GM06990 (cell line): ENCODE measurements around the gene LARGE1.

ENCODE experiments used
- DNase-seq: peaks from one replicate; pipeline ENCODE4 v3.0.0-alpha.2; 2011; ENCODE audit not compliant: insufficient read length; ENCODE audit errors: extremely low read depth
- H3K27me3 ChIP-seq: replicated peaks from 2 replicates; pipeline ENCODE4 v1.6.0; 2011; ENCODE audit warnings: low read length; ENCODE audit not compliant: control insufficient read depth, insufficient read depth
- H3K36me3 ChIP-seq: 2 replicates; pipeline ENCODE4 v1.5.1; 2011; ENCODE audit warnings: low read length; ENCODE audit not compliant: control insufficient read depth, insufficient read depth
- H3K4me3 ChIP-seq: replicated peaks from 2 replicates; pipeline ENCODE4 v1.5.1; 2011; ENCODE audit warnings: low read depth, mild to moderate bottlenecking, control low read depth, low read length
- CTCF ChIP-seq: IDR thresholded peaks from 2 replicates; pipeline ENCODE4 v1.5.1; 2011; ENCODE audit warnings: low read length, control low read depth, mild to moderate bottlenecking, inconsistent platforms; ENCODE audit not compliant: insufficient read depth, poor library complexity, severe bottlenecking

The LARGE1 gene

GRCh38 chr22:33697640-33698039, 222.6 kb downstream of the LARGE1 start:
- no peaks in the 10 kb centered on the region for H3K36me3 ChIP-seq
- no peak for TF ChIP-seq CTCF

GRCh38 chr22:33691057-33691630, 229.1 kb downstream of the LARGE1 start:
- DNase-seq = no peak
- Histone ChIP-seq H3K36me3 (no peaks in the 10 kb centered on the region), H3K4me3 (no peak overlapping the region), H3K27me3 (no peaks in the 10 kb centered on the region)
- no peak for TF ChIP-seq CTCF

More at GRCh38 chr22:33697640-33698039, 222.6 kb downstream of the LARGE1 start:
- DNase-seq = no peak
- Histone ChIP-seq H3K4me3 (no peak overlapping the region), H3K27me3 (no peaks in the 10 kb centered on the region)

- DNase-seq = no peak
- no peak for TF ChIP-seq CTCF
- Histone ChIP-seq H3K4me3 (no peak overlapping the region), H3K36me3 (no peaks in the 10 kb centered on the region), H3K27me3 (no peaks in the 10 kb centered on the region)
Measured at GRCh38 chr22:33688903-33689302, 231.4 kb downstream of the LARGE1 start.

GRCh38 chr22:33687464-33687863, 232.8 kb downstream of the LARGE1 start:
- H3K27me3 ChIP-seq = no peaks in the 10 kb centered on the region
- no peak for DNase-seq
- TF ChIP-seq CTCF = no peak
- no peak overlapping the region for H3K4me3 ChIP-seq
- H3K36me3 ChIP-seq = no peaks in the 10 kb centered on the region

GRCh38 chr22:33684087-33684486, 236.2 kb downstream of the LARGE1 start:
- no peak for TF ChIP-seq CTCF
- Histone ChIP-seq H3K27me3 (no peaks in the 10 kb centered on the region), H3K4me3 (no peak overlapping the region), H3K36me3 (no peaks in the 10 kb centered on the region)
- DNase-seq = no peak

- Histone ChIP-seq H3K36me3 (no peaks in the 10 kb centered on the region), H3K27me3 (no peaks in the 10 kb centered on the region), H3K4me3 (no peak overlapping the region)
- no peak for TF ChIP-seq CTCF
- no peak for DNase-seq
Measured at GRCh38 chr22:33682927-33683326, 237.3 kb downstream of the LARGE1 start.
